Panc1 (cell line): ENCODE measurements around the gene BRAT1. TPM values are rescaled to one million over a fixed set of nuclear protein-coding genes. Genes with fewer than 3 reads are reported as not detected.

Experiments used
- ATAC-seq: fragments of 200-7000 bp; cut with Tn5 transposase; 2 replicates; pipeline ENCODE4 v1.9.1; 2020; ENCODE audit warnings: mild to moderate bottlenecking, moderate library complexity
- BruUV-seq: library from RNA; stranded (reverse); fragments of 400-500 nt; replicated peaks from 2 replicates; lab custom pipeline; 2021; lab: Mats Ljungman, UMichigan
- CTCF ChIA-PET: fragments of 300-600 bp; sonication (Branson Sonifier 250); formaldehyde crosslinking; loops from one replicate; lab custom pipeline; 2022; ENCODE audit warnings: antibody characterized with exemption; lab: Charles Lee
- POLR2A ChIA-PET: fragments of 300-600 bp; sonication (Branson Sonifier 250); formaldehyde crosslinking; loops from one replicate; lab custom pipeline; 2022; ENCODE audit warnings: antibody characterized with exemption; lab: Charles Lee
- DNase-seq: peaks from one replicate; pipeline ENCODE4 v3.0.0-alpha.2; 2010; ENCODE audit warnings: low read depth, low spot score
- H3K27ac ChIP-seq: 2 replicates; pipeline ENCODE4 v1.5.1; 2011; ENCODE audit warnings: mild to moderate bottlenecking, low read length, inconsistent platforms
- H3K27me3 ChIP-seq: fragments of 200-500 bp; sonication (Bioruptor generic); 2 replicates; pipeline ENCODE4 v1.6.0; 2014; ENCODE audit warnings: low read length, inconsistent platforms; ENCODE audit not compliant: control insufficient read depth, insufficient read depth
- H3K36me3 ChIP-seq: fragments of 200-500 bp; sonication (Bioruptor generic); 2 replicates; pipeline ENCODE4 v1.5.1; 2014; ENCODE audit warnings: inconsistent platforms, mild to moderate bottlenecking, low read length, moderate library complexity; ENCODE audit not compliant: control insufficient read depth, insufficient read depth
- H3K4me1 ChIP-seq: 2 replicates; pipeline ENCODE4 v1.5.1; 2011; ENCODE audit warnings: inconsistent platforms, mild to moderate bottlenecking, low read length, moderate library complexity; ENCODE audit not compliant: control insufficient read depth, insufficient read depth
- H3K4me3 ChIP-seq, 2 experiments: 2 replicates each; pipeline ENCODE4 v1.5.1; 2011 to 2012; ENCODE audit warnings: low read depth in 2 of 2, low read length in 2 of 2, mild to moderate bottlenecking in 2 of 2, inconsistent platforms in 1 of 2, moderate library complexity in 1 of 2
- H3K9me3 ChIP-seq: fragments of 200-500 bp; sonication (Bioruptor generic); 2 replicates; pipeline ENCODE4 v1.5.1; 2014; ENCODE audit warnings: low read depth, mild to moderate bottlenecking, inconsistent platforms, low read length, moderate library complexity; ENCODE audit not compliant: control insufficient read depth, insufficient read depth
- POLR2AphosphoS5 ChIP-seq: IDR thresholded peaks from 2 replicates; pipeline ENCODE4 v1.6.1; 2012; ENCODE audit warnings: mild to moderate bottlenecking, low read depth, low read length, moderate library complexity
- REST ChIP-seq, 2 experiments: IDR thresholded peaks; 2 replicates each; pipeline ENCODE4 v1.6.1; 2011 to 2012; ENCODE audit warnings: low read depth in 2 of 2, control low read depth in 1 of 2, low read length in 1 of 2, mild to moderate bottlenecking in 1 of 2, moderate library complexity in 1 of 2; ENCODE audit not compliant: insufficient read depth in 1 of 2
- SIN3A ChIP-seq: IDR thresholded peaks from 2 replicates; pipeline ENCODE4 v1.6.1; 2012; ENCODE audit warnings: low read depth, mild to moderate bottlenecking, low read length, moderate library complexity, borderline replicate concordance; ENCODE audit not compliant: insufficient read depth
- TCF7L2 ChIP-seq: IDR thresholded peaks from 2 replicates; pipeline ENCODE4 v1.6.1; 2011; ENCODE audit warnings: mild to moderate bottlenecking, low read depth, low read length, inconsistent platforms
- in situ Hi-C: cut with HindIII; loops from 2 replicates; pipeline ENCODE4 v1.10.0; 2016; ENCODE audit warnings: low sequenced_read_pairs, low pct_unique_long_range_greater_than_20kb
- intact Hi-C: fragments of 100-400 bp; cut with micrococcal nuclease; formaldehyde crosslinking; loops from one replicate; pipeline ENCODE4 v1.10.0; 2022; ENCODE audit not compliant: unreplicated experiment
- total RNA-seq: library from RNA; stranded (reverse); gene quantifications from one replicate; pipeline ENCODE4 v1.2.1, GENCODE V29; 2021; ENCODE audit not compliant: unreplicated experiment
- TF ChIP-seq, protein P1 (sequence below): fragments of 450-650 bp; IDR thresholded peaks from 2 replicates; pipeline ENCODE4 v1.5.1; 2017; ENCODE audit warnings: mild to moderate bottlenecking

The BRAT1 gene
- total RNA-seq, 1 experiment from 2014 or later: 76.9 TPM

- ChIA-PET CTCF (no interaction called here), POLR2A (interaction anchor here (0.7 kb wide), 1 partner anchor 973 kb away, joined by 10 read pairs; no protein-coding TSS in a partner anchor)
- no peak overlapping the region for H3K27ac ChIP-seq
- H3K36me3 ChIP-seq: no peaks in the 10 kb centered on the region
- H3K27me3 ChIP-seq: no peaks in the 10 kb centered on the region
- peaks cover 20% of the 10 kb centered on the region for H3K4me1 ChIP-seq
- intact Hi-C loops (no loop called here), in situ Hi-C loops (no loop called here)
- TF ChIP-seq SIN3A (no peak), POLR2AphosphoS5 (no peak), REST (IDR thresholded peaks at IDR 0.05; ENCODE audit: insufficient read depth in 1 of 2, low read depth in 2 of 2, low read length in 1 of 2) (no peak), TCF7L2 (no peak)
- TF ChIP-seq, protein P1, sequence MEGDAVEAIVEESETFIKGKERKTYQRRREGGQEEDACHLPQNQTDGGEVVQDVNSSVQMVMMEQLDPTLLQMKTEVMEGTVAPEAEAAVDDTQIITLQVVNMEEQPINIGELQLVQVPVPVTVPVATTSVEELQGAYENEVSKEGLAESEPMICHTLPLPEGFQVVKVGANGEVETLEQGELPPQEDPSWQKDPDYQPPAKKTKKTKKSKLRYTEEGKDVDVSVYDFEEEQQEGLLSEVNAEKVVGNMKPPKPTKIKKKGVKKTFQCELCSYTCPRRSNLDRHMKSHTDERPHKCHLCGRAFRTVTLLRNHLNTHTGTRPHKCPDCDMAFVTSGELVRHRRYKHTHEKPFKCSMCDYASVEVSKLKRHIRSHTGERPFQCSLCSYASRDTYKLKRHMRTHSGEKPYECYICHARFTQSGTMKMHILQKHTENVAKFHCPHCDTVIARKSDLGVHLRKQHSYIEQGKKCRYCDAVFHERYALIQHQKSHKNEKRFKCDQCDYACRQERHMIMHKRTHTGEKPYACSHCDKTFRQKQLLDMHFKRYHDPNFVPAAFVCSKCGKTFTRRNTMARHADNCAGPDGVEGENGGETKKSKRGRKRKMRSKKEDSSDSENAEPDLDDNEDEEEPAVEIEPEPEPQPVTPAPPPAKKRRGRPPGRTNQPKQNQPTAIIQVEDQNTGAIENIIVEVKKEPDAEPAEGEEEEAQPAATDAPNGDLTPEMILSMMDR: no peak
- BruUV-seq: no TSS peak
- ATAC-seq (no peak), DNase-seq (no peak)
- H3K9me3 ChIP-seq: no peaks in the 10 kb centered on the region
- no peak overlapping the region for H3K4me3 ChIP-seq
Observed at GRCh38 chr7:2494191-2495130, 60.9 kb downstream of the BRAT1 start.

GRCh38 chr7:2493205-2494164 lies 61.8 kb downstream of the BRAT1 start:
- no peak for TF ChIP-seq TCF7L2
- no peak for TF ChIP-seq SIN3A
- no peak for TF ChIP-seq POLR2AphosphoS5
- TF ChIP-seq, protein P1: no peak
- TF ChIP-seq REST (IDR thresholded peaks at IDR 0.05; ENCODE audit: insufficient read depth in 1 of 2, low read depth in 2 of 2, low read length in 1 of 2): no peak
- ChIA-PET CTCF (interaction anchor here (1.2 kb wide), 1 partner anchor 25 kb away, joined by 3 read pairs; no protein-coding TSS in a partner anchor), POLR2A (no interaction called here)
- ATAC-seq: no peak
- Histone ChIP-seq H3K4me1 (peaks cover 14% of the 10 kb centered on the region), H3K9me3 (no peaks in the 10 kb centered on the region), H3K27me3 (no peaks in the 10 kb centered on the region), H3K27ac (no peak overlapping the region), H3K36me3 (no peaks in the 10 kb centered on the region), H3K4me3 (no peak overlapping the region)
- intact Hi-C loops (no loop called here), in situ Hi-C loops (no loop called here)
- no TSS peak for BruUV-seq
- DNase-seq: no peak
